ENCODE results near the gene KREMEN1. TPM values are rescaled to one million over a fixed set of nuclear protein-coding genes. Genes with fewer than 3 reads are reported as not detected.
"Not testable (repeated sequence)": the region's sequence is repeated elsewhere in the genome, so short reads cannot be mapped to it uniquely, and the experiment has no call there.

Gene KREMEN1
- total and polyA plus RNA-seq, 12 donors: 4.3 to 58.7 (median 27.8) TPM

DNA sequence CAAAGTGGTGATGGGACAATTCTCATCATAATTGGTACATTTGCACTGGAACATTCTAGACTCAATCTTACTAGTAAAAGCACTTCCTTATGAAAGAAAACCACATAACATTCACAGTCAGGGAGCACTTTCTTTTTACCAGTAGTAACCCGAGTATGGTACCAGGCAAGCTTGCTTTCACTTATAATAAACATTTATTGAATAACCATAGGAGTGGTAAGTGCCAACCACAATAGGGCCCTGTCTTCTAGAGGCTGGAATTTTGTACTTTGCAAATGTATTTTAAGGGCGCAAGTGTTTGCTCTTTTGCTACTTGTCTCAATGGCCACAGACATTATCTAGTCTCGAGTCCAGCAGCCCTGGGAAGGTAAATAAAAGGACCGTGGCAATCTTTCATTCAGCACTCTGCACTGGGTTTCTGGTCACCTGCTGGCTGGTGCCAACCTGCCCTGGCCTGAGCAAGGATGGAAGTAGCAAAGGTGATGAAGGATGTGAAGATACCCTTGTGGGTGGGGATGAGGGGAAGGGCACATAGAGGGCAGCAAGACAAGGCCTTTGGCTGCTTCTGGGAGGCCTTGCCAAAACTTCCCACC lies 35.4 kb upstream of the KREMEN1 start:
- WGBS, 4 donors: 78 to 87% (median 83%) methylated on average over 4 of the region's 4 CpGs
- no peak for DNase-seq
- Histone ChIP-seq H3K4me1 (replicated peaks in 1 of 2) (peaks cover 10 to 42% of the 10 kb centered on the region in 2 donors), H3K36me3 (replicated peaks in 1 of 2) (no peaks in the 10 kb centered on the region), H3K9me3 (replicated peaks in 1 of 3) (no peaks in the 10 kb centered on the region), H3K27me3 (no peaks in the 10 kb centered on the region), H3K27ac (no peak overlapping the region), H3K4me3 (no peak overlapping the region)
- TF ChIP-seq, protein P1, sequence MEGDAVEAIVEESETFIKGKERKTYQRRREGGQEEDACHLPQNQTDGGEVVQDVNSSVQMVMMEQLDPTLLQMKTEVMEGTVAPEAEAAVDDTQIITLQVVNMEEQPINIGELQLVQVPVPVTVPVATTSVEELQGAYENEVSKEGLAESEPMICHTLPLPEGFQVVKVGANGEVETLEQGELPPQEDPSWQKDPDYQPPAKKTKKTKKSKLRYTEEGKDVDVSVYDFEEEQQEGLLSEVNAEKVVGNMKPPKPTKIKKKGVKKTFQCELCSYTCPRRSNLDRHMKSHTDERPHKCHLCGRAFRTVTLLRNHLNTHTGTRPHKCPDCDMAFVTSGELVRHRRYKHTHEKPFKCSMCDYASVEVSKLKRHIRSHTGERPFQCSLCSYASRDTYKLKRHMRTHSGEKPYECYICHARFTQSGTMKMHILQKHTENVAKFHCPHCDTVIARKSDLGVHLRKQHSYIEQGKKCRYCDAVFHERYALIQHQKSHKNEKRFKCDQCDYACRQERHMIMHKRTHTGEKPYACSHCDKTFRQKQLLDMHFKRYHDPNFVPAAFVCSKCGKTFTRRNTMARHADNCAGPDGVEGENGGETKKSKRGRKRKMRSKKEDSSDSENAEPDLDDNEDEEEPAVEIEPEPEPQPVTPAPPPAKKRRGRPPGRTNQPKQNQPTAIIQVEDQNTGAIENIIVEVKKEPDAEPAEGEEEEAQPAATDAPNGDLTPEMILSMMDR (IDR thresholded peaks at IDR 0.05): no peak
- no peak for TF ChIP-seq POLR2A (IDR thresholded peaks at IDR 0.05)
- intact Hi-C loops (cut with DNase I): loop anchor here (5.0 to 10.0 kb wide), 2 partner anchors 123 to 180 kb away; no protein-coding TSS in a partner anchor

DNA sequence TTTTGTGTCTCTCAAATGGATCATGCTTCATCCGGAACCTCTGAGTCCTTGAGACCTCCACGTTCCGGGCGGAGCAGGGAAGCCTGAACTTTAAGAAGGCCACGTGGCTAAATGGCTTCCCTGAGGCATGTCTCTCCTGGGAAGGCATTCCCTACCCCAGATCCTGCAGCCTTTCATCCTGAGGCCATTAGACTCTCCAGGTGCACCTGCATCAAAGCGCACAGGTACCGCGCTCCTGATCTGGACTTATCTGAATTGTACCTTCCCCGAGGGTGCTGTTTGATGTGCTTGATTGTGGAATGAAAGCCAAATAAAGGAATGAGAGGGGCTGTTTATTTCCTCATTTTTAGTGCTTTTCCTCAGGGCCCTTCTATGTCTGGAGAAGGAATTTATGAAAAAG lies 33.7 kb upstream of the KREMEN1 start:
- Histone ChIP-seq H3K4me1 (replicated peaks in 1 of 2) (peaks cover 18 to 48% of the 10 kb centered on the region in 2 donors), H3K36me3 (replicated peaks in 1 of 2) (no peaks in the 10 kb centered on the region), H3K27me3 (no peaks in the 10 kb centered on the region), H3K9me3 (replicated peaks in 1 of 3) (no peaks in the 10 kb centered on the region), H3K4me3 (no peak overlapping the region), H3K27ac (peak overlapping the region in 2 of 5 donors; percentile 64 to 68)
- intact Hi-C loops (cut with DNase I): loop anchor here (5.0 to 10.0 kb wide), 2 partner anchors 124 to 182 kb away; no protein-coding TSS in a partner anchor
- WGBS, 4 donors: 41 to 75% (median 54%) methylated on average over 1 to 9 of the region's 9 CpGs
- DNase-seq: peak in 2 of 7 donors; percentile 44 to 53
- TF ChIP-seq POLR2A (IDR thresholded peaks at IDR 0.05): no peak

DNA sequence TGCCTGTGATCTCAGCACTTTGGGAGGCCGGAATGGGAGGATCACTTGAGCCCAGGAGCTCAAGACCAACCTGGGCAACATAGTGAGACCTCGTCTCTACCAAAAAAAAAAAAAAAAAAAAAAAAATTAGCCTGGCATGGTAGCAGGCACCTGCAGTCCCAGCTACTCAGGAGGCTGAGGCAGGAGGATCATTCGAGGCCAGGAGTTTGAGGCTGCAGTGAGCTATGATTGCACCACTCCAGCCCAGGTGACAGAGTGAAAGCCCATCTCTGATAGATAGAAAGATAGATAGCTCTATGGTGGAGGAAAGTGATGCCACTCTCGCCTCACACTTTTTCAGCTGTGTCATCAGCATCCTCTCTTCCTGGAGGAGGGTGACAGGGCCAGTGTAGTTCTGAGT lies 33.2 kb upstream of the KREMEN1 start:
- H3K4me3 ChIP-seq; H3K36me3 ChIP-seq (replicated peaks in 1 of 2); H3K9me3 ChIP-seq (replicated peaks in 1 of 3); H3K27me3 ChIP-seq; DNase-seq: not testable (repeated sequence)
- H3K4me1 ChIP-seq (replicated peaks in 1 of 2): peaks cover 24 to 53% of the 10 kb centered on the region in 2 donors
- WGBS, 4 donors: 79 to 96% (median 87%) methylated on average over 2 to 4 of the region's 4 CpGs
- intact Hi-C loops (cut with DNase I): loop anchor here (5.0 to 10.0 kb wide), 3 partner anchors 125 to 187 kb away; no protein-coding TSS in a partner anchor
- peak overlapping the region in 1 of 5 donors; percentile 68 for H3K27ac ChIP-seq

DNA sequence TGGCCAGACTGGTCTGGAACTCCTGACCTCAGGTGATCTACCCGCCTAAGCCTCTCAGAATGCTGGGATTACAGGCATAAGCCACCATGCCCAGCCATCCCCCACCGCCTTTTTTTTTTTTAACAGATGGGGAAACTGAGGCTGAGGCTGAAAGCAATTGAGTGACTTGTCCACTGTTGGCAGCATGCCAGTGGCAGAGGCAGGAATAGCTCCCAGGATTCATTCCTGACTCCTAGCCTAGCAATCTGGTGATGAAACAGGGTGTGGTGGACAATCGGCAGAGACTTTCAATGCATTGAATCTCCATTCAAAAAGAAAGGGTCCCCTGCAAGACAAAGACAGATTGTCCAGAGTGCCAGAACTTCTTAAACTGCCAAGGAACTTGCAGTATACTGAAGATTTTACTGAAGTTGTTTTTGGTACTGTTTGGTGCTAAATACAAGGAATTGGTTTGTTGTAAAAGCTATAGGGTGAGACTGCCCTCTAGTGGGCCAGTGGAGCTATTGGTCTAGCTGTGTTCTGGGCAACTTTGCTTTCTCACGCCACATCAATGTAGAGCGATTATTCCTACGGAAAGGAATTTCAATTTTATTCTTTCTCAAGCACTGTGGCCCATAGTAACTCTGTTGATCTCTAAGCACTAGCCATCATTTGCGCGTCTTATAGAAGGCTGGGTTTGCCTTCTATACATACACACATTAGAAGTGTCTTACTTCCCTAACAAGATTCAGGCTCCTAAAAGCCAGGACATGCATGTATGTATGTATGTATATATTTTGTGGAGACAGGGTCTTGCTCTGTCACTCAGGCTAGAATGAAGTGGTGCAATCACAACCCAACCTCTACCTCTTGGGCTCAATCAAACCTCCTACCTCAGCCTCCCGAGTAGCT lies 32.2 kb upstream of the KREMEN1 start:
- TF ChIP-seq, protein P1 (IDR thresholded peaks at IDR 0.05): peak; percentile 91 to 98 (median 96)
- no peak for TF ChIP-seq POLR2A (IDR thresholded peaks at IDR 0.05)
- Histone ChIP-seq H3K4me1 (replicated peaks in 1 of 2) (peaks cover 25 to 58% of the 10 kb centered on the region in 2 donors), H3K36me3 (replicated peaks in 1 of 2) (peaks cover 0 to 1% of the 10 kb centered on the region in 2 donors), H3K4me3 (no peak overlapping the region), H3K27me3 (no peaks in the 10 kb centered on the region), H3K9me3 (replicated peaks in 1 of 3) (no peaks in the 10 kb centered on the region), H3K27ac (peak overlapping the region in 2 of 5 donors; percentile 22 to 48)
- intact Hi-C loops (cut with DNase I): loop anchor here in 1 of 2 donors (5.0 kb wide), 1 partner anchor 188 kb away; no protein-coding TSS in a partner anchor
- WGBS, 4 donors: 30 to 38% (median 33%) methylated on average over 9 of the region's 9 CpGs
- DNase-seq: peak; percentile 75 to 91 (median 79)

DNA sequence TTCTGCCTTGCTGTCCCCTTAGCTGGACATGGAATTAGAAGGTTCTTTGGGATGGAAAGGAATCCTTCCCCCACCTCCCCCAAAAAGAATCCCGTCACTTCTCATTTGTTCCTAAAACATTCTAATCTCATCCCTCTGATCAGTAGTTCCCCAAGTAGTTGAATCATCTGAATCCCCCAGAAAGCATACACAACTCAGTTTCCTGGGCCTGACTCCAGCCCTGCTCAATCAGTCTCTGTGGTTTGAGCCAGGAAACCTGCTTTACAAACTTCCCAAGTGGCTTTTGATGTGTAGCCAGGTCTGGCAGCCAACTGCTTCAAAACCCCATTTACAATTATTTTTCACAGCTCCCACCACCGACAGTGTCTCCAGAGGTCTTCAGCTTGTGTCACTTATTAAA lies 31.4 kb upstream of the KREMEN1 start:
- Histone ChIP-seq H3K27me3 (no peaks in the 10 kb centered on the region), H3K4me3 (no peak overlapping the region), H3K9me3 (replicated peaks in 1 of 3) (no peaks in the 10 kb centered on the region), H3K36me3 (replicated peaks in 1 of 2) (peaks cover 0 to 9% of the 10 kb centered on the region in 2 donors), H3K27ac (peak overlapping the region in 2 of 5 donors; percentile 22 to 48), H3K4me1 (replicated peaks in 1 of 2) (peaks cover 25 to 50% of the 10 kb centered on the region in 2 donors)
- TF ChIP-seq, protein P1 (IDR thresholded peaks at IDR 0.05): no peak
- TF ChIP-seq POLR2A (IDR thresholded peaks at IDR 0.05): no peak
- intact Hi-C loops (cut with DNase I): loop anchor here in 1 of 2 donors (5.0 kb wide), 1 partner anchor 189 kb away; no protein-coding TSS in a partner anchor
- 32 to 51% (median 37%) methylated on average over 2 of the region's 2 CpGs for WGBS, 4 donors
- DNase-seq: peak in 2 of 7 donors; percentile 32 to 60
